GM19324 (cell line): ENCODE data around the gene SMDT1.
"Not testable (repeated sequence)": the region's sequence is repeated elsewhere in the genome, so short reads cannot be mapped to it uniquely, and the experiment has no call there.

ENCODE experiments used
- ATAC-seq: cut with Tn5 transposase; IDR thresholded peaks from one replicate; pipeline ENCODE4 v1.9.1; 2021; ENCODE audit warnings: mild to moderate bottlenecking, moderate library complexity; ENCODE audit not compliant: unreplicated experiment, low FRiP score

Gene SMDT1

DNA sequence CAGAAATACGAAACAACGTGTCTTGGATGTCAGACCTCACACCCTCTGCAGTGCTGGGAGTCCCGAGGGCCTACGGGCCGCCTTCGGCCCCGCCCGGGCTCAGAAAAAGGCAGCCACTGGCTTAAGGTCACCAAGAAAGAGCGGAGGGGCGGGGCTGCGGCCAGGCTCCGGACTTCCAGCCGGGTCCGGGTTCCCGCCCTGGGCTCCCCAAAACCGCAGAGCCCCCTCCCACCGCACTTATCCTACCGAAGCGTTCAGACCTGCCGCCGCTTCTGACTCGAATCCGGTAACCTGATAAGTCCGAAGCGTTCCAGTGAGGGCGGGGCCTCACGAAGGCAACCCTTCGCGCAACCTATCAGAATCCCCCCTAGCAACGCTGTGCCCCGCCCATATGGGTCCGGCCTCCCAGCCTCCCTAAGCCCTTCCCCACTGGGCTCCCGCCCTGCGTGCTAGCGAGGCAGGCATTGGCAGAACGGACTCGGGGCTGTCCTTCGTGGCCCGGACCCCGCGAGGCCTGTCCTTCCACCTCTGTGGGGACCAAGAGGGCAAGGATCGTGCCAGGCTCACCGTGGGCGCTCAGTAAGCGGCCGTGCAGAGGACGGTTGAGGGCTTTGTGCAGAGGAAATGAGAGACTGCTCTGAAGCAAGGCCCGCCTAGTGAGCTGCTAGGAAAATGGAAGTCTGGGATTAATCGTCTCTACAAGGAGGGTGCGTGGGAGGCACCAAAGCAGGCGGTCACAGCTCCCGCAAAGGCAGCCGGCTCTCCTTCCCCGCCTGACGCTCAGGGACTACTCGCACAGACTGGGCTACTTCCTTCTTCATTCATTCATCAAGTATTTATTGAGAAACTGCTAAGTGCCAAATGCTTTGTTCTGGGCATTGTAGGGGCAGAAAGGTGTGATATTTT is 8.7 kb upstream of the SMDT1 start, which contains the start of gene NAGA:
NAGA (minus strand) TSS at position 296 of the 906 bp plus-strand sequence. CDS start 515 bp downstream, outside the sequence.
- peak; percentile 93 for ATAC-seq

DNA sequence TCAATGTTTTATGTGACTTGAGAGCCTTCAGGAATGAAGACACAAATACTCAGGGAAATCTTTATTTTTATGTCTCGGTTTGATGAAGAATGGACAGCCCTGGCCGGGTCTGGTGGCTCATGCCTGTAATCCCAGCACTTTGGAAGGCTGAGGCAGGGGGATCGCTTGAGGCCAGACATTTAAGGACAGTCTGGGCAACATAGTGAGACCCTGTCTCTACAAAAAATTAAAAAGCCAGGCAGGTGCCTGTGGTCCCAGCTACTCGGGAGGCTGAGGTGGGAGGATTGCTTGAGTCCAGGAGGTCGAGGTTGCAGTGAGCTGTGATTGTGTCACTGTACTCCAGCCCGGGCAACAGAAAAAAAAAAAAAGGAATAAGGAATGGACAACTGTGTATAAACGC is 8.0 kb upstream of the SMDT1 start:
- ATAC-seq, result not testable (repeated sequence)

DNA sequence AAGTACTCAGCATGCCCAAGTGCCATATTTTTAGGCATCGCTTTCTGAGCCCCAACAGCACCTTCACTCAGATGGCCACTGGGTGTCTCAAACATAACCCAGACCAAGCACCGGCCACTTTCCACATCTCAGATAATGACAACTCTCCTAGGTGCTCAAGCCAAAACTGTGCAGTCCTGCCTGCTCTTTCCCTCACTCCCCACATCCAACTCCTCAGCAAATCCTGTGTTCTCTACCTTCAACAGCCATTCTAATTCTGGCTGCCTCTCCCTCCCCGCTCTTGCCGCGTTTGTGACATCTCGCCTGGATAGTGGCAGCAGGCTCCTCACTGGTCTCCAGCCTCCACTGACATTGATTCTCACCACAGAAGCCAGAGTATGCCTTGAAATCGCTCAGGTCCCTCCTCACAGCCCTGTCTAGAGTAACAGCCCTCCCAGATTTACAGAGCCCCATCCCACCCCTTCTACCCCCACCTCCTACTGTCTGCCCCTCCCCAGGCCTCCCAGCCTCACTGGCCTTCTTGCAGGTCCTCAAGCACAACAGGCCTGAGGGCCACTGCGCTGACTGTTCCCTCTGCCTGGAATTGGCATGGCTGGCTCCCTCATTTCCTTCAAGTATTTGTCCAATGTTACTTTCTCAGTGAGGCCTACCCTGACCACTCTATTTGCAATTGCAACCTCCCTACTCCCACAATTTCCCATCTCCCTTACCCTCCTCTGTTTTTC is 6.7 kb upstream of the SMDT1 start:
- ATAC-seq, result no peak

DNA sequence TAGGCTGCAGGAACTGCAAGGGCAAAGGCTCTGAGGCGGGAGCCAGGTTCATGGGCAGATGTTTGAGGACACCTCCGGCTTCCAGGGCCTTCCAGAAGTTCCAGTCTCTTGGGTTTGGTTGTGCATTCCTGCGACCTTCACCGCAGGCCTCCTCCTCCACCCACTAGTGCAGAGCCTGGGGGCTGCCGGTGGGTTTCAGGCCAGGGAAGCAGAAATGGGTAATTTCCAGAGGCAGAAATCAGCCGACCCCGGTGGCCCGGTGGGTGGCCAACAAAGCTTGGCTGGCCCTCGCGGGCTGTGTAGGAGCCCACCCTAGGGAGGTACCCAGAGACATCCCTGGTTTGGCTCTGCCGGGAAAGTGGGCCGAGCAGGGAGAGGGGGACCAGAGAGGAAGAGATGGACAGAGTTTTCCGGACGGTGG is 5.9 kb upstream of the SMDT1 start:
- ATAC-seq, result no peak

DNA sequence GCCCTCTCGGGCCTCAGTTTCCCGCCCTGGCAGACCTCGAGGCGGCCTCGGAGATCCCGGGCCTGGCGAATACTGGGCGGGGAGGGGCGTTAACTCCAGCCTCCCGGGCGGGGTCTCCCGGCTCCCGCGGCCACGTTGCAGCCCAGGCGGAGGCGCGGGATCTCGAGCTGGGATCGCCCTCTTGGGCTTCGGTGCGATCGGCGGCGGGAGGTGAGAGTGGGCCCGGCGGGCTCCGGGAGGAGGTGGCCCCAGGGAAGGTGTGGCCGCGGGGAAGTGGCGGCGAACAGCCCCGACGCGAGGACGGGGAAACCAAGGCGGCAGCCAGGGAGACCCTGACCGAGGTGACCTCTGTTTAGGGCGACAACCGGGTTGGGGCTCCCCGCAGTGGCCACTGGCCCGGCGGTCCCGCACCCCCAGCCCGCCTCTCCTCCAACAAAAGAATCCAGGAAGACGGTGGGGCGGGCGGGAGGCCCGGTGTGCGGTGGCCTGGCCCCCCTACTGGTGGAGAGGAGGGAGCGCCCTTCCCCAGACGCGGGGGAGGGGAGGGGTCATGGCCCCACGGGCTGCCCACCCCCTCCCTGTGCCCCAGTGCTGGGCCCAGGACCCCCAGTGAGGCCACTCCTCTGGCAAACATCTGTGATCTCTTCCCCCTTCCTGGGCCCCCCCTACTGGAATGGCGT is 5.2 kb upstream of the SMDT1 start, which contains the start of gene PHETA2:
PHETA2 (plus strand) TSS at position 117 of the 680 bp plus-strand sequence. CDS start 3,046 bp downstream, outside the sequence.
- ATAC-seq, result no peak

DNA sequence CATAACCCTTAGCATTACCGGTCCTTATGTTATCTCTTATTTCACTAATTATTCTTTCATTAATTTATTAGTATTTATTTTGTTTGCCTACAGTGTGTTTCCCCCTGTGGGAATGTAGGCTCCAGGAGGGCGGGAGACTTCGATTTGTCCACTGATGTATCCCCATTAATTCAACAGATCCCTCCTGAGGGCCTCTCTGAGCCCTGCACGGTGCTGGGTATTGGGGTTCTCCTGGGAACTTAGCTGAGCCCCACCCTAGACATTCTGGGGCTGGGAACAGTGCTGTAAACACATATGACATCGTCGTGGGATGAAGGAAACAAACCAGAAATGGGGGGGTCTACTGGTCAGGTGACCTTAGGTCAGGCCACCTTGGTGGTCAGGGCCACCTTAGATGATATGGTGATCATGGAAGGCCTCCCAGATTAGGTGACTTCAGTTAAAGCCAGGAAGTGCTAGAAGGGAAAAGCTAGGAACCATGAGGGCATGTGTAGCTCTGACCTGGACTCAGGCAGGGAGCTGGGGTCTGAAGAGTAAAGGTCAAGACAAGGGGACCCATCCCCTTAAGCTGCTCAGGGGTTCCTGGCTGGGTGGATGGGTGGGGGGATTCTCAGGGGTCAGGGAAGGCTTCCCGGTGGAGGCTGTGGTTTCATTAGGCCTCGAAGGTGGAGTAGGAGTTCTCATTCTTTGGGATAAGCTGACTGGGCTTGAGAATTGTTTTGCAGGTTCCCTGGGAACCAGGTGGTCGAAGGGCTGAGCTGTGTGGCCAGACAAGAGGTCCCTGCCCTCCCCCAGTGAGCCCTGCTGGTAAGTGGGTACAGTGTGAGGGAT is 4.4 kb upstream of the SMDT1 start:
- ATAC-seq, result no peak

DNA sequence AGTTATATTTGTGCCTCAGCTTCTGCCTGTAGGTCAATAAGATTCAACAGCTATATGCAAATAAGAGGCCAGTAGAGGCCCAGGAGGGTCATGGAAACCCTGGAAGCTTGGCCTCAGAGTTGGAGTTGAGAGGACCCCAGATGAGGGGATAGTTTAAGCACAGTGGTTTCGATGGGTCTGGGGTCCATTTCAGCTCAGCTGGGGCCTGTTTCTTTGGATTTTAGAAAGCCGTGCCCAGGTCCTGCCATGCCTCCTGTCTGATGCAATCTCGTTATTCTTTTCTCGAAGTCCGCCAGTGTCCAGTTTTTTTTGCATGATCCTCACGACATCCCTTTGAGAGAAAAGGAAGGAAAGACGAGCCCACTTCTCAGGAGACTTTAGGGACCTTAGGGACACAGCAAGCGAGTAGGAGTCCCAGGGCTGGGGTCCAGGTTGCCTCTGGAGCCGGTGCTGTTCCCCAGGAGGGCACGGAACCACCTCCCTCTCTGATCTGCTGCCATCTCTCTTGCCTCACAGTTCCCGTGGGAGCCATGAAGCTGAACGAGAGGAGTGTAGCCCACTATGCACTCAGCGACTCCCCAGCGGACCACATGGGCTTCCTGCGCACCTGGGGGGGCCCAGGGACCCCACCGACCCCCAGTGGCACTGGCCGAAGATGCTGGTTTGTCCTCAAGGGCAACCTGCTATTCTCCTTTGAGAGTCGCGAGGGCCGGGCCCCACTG is 2.6 kb upstream of the SMDT1 start:
- ATAC-seq, result no peak

DNA sequence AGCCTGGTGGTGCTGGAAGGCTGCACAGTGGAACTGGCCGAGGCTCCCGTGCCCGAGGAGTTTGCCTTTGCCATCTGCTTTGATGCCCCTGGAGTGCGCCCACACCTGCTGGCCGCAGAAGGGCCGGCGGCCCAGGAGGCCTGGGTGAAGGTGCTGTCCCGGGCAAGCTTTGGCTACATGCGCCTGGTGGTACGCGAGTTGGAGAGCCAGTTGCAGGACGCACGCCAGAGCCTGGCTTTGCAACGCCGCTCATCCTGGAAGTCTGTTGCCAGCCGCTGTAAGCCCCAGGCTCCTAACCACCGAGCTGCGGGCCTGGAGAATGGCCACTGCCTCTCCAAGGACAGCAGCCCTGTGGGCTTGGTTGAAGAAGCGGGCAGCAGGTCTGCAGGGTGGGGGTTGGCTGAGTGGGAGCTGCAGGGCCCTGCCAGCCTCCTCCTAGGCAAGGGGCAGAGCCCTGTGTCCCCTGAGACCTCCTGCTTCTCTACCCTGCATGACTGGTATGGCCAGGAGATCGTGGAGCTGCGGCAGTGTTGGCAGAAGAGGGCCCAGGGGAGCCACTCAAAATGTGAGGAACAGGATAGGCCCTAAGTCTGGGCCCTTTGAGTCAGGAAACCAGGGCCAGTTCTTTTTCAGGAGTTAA is 1.9 kb upstream of the SMDT1 start:
- no peak for ATAC-seq

DNA sequence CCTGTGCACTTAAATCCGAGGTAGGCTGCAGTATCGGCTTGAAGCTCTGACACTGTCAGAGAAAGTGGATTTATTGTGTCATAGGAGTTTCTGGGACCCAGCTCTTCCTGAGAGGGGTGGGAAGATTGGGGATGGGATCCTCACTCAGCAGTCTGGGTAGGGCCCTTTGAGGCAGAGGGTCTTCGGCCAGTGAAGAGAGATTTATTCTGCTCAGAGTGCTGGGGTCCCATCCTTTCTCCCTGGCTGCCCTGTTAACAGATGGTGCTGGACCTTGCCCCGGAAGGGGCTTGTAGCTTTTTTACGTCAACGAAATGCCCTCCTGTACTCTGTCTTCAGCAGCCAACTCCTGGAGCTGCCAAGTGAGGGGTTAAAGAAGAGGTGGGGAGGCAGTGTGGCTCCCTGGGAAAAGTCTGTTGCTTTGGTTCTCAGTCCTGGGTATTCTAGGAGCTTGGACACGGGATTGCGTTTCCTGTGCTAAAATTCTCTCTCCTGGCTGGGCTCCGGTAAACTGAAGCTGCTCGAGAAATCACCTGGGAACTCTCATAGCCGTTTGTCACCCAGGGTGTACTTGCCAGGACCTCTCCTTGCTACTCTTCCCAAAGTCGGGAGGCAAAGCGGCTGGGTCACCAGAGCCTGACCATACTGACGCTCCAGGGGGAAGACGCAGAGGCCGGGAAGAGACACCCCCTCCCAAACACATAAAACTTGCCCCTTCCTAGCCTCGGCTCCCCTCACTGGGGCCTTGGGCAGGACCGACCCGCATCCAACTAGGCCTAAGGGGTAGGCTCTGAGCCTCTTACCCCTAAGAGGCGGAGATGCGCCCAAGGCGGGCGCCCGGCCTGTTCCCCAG is 806 bp upstream of the SMDT1 start:
- ATAC-seq, result peak; percentile 5

DNA sequence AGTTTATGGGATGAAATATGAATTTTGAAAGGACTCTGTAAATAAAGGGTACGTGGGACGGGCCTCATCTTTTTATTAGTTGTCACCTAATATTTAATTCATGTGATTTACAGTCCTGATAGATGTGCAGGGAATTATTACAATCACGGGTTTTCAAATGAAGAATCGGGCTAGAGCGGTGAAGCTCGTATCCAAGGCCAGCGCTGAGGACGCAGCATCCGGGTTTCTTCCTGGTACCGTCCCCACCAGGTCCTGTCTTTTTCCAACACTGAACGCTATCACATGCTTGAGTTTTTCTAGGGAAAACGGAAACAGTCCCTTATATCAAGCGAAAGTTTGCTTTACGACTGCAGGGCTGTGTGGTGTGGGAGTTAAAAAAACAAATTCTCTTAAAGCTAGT is 787 bp downstream of the SMDT1 start:
- ATAC-seq, result no peak

DNA sequence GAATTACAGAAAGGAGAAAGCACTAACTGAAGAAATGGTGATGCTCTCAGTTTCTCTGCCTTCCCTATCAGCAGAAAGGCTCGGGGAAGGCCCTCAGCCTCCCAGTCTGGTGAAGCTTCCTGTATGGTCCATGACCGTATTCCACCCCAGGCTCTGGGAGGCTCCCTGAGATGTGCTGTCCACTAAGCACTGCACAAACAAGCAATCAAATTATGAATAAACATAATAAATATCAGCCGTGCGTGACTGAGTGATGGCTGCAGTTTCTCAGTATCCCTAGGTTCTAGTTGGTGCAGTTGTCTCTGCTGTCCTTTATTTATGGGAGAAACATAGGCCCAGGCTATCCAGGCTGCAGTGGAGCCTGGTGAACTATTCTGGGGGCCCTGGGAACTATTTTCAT is 3.6 kb downstream of the SMDT1 start:
- ATAC-seq, result no peak

DNA sequence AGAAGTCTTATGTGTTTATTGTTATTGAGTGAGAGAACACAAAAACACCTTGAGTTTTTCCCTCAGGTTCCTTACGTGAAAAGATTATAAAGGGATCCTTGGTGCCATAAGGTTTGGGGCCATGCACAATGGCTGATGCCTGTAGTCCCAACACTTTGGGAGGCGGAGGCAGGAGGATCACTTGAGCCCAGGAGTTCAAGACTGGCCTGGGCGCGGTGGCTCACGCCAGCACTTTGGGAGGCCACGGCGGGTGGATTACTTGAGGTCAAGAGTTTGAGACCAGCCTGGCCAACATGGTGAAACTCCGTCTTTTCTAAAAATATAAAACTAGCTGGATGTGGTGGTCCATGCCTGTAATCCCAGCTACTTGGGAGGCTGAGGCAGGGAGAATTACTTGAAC is 5.4 kb downstream of the SMDT1 start:
- ATAC-seq, result no peak

DNA sequence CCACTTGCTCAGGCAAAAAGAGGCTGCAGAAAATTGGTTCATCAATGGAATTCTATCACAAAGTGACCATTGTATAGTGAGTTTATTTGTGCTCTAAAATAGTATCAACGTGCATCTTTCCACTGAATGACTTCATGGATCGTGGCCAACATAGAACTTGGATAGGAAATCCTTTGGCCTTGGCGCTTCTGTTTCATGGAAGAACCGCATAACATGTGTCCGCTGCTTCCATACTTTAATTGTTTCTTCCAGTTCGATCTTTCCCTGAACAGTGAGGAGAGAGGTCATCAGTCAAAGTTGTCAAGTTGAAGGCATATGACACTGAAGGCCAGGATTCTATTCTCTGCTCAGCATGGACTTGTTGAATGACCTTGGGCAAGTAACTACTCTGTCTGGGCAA is 6.6 kb downstream of the SMDT1 start:
- no peak for ATAC-seq

DNA sequence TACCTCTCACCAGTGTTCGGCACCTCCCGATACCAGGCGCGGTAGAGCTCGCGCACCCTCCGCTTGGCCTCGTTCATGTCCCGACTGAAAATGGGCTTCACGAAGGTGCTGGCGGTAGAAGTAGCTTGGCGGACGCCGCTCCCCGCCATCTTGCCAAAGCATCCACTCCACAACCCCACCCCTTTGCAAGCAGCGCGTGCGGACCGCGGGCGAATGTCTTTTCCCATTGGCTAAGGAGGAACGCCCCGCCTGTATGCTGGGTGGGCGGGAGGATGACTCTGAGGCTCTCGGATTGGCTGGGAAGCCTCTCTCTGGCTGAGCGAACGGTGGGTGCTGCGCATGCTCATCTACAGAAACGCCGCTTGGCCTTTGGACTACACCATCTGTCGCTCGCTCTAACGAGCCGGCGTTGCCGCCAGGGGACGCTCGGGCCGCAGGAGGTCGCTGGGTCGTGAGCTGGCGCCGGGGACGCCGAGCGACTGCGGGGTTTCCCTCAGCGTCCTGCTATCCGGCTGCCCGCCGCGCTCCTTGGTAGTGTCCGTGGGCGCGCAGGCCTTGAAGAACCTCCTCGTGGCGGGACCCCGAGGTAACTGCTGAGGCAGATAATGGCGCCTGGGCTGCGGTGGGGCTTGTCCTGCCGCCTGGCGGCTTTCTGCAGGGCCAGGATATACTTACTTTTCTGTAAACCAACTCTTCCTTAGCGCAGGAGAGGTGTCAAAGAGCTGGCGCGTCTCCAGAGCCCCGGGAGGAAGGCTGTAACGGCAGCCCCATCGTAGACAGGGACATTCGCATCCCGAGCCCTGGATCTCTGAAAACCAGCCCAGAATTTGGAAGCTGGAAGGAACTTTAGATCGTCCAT is 11.3 kb downstream of the SMDT1 start, which contains the start of gene NDUFA6:
NDUFA6 (minus strand) TSS at position 177 of the 859 bp plus-strand sequence; CDS start at position 149, 28 bp downstream.
- peak; percentile 96 for ATAC-seq

DNA sequence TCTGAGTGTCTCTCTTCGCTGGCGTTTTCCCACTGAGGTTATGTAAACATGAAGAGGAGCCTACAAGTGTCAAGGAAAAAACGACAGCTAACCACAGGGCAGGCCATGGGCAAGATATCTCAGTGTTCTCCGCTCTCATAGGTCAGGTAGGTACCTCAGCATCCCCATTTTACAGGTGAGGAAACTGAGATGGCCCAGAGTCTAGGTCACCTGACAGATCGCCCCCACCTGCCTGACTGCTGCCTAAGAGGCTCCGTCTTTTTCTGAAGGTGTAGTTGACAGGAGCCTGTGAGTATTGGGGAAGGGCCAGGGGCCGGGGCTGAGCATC is 11.9 kb downstream of the SMDT1 start:
- ATAC-seq, result no peak

DNA sequence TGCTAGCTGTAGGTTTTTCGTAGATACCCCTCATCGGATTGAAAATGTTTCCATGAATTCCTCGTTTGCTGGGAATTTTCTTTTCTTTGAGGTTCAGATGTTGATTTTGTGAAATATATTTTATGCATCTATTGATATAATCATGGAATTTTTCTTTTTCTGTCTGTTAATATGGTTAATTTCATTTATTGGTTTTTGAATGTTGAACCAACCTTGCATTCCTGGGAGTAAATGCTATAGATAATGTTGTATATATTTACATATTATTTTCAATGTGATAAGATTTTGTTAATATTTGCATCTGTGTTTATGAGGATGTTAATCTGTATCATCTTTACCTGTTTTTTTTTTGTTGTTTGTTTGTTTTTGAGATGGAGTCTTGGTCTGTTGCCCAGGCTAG is 21.7 kb downstream of the SMDT1 start:
- no peak for ATAC-seq

DNA sequence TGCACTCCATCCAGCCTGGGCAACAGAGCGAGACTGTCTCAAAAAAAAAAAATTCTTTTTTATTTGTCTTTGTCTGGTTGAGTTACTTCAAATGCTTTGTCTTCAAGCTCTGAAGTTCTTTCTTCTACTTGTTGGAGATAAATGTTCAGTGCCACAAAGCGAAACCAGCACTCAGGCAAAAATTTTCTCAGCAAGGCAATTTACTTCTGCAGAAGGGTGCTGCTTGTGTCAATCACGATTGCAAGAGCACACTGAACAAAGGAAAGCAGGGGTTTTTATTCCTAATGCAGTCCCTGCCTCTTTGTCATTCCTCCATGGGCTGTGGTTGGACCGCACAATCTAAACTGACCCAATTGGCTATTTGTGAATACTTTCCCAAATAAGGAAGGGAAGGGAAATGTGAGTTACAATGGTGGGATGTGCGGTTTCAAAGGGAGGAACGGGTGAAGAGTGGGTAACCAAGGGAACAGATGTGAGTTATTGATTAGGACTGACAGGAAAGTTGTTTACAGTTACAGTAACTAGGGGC is 24.9 kb downstream of the SMDT1 start:
- not testable (repeated sequence) for ATAC-seq
